ENCODE data around the gene ERC1. TPM values are rescaled to one million over a fixed set of nuclear protein-coding genes. Genes with fewer than 3 reads are reported as not detected.

The ERC1 gene
- total and polyA plus RNA-seq, 2 donors (not counting 3 experiments of a cell fraction or from before 2014, with no cell fraction given) = 11.7 to 66.1 TPM

DNA sequence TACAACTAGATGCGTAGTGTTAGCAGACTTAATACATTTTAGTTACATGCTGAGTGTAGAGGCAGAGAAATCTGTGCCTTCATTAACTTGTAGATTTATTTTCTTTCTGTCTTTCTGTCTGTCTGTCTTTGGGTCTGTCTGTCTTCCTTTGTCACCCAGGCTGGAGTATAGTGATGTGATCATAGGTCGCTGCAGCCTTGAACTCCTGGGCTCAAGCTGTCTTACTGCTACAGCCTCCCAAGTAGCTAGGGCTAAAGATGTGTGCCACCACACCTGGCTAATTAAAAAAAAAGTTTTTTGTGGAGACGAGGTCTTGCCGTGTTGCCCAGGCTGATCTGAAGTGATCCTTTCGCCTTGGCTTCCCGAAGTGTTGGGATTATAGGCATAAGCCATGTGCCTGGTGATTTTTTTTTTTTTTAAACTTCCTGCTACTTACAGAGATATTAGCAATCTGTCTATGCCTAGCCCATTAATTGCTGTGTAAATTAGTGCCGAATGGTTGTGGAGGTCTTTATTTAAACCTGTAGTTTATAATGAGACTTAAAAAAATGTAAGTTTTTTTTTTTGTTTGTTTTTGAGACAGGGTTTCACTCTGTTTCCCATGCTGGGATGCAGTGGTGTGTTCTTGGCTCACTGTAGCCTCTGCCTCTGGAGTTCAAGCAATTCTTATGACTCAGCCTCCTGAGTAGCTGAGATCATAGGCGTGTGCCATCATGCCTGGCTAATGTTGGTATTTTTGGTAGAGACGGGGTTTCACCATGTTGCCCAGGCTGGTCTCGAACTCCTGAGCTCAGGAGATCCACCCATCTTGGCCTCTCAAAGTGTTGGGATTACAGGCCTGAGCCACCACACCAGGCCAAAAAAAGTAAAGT is 22.8 kb downstream of the ERC1 start:
- H3K4me3 ChIP-seq (replicated peaks in 1 of 3; ENCODE audit: insufficient read depth in 1 of 3, low read depth in 1 of 3, low read length in 3 of 3) = no peak overlapping the region
- ChIA-PET POLR2A (no interaction called here), CTCF (interaction anchor here (0.8 to 3.3 kb wide), 6 partner anchors 13 to 82 kb away, joined by 3 to 14 read pairs (median 4); partner anchors contain the start of gene RAD52)
- DNase-seq (ENCODE audit: low read depth, low spot score) = peak; percentile 64
- peaks cover 2% of the 10 kb centered on the region for H3K9me1 ChIP-seq (replicated peaks; ENCODE audit: control insufficient read depth, extremely low read depth, insufficient read depth, low read length)
- no peaks in the 10 kb centered on the region for H3K36me3 ChIP-seq (ENCODE audit: control insufficient read depth in 2 of 2, extremely low read depth in 1 of 2, insufficient read depth in 2 of 2, low read length in 2 of 2)
- H3K9me3 ChIP-seq (replicated peaks; ENCODE audit: control insufficient read depth, insufficient read depth, low read length) = no peaks in the 10 kb centered on the region
- FAIRE-seq = peak; percentile 66
- dilution Hi-C loops (cut with MboI; ENCODE audit: extremely low pct_ligation_motif_present, low sequenced_read_pairs) = no loop called here
- no peak overlapping the region for H3K4me2 ChIP-seq (ENCODE audit: insufficient read depth, low read length)
- TF ChIP-seq EZH2 (IDR thresholded peaks at IDR 0.05; ENCODE audit: borderline replicate concordance, low read depth, low read length, severe bottlenecking) (no peak), FOS (IDR thresholded peaks at IDR 0.05; ENCODE audit: borderline replicate concordance, insufficient read depth, low read length) (peak; percentile 54), POLR2A (IDR thresholded peaks at IDR 0.05; ENCODE audit: low read depth, low read length) (no peak), JUN (IDR thresholded peaks at IDR 0.05; ENCODE audit: borderline replicate concordance, insufficient read depth, insufficient read length, low read depth) (peak; percentile 38)
- H3K27me3 ChIP-seq (ENCODE audit: control insufficient read depth in 2 of 2, insufficient read depth in 2 of 2, low read length in 2 of 2) = no peaks in the 10 kb centered on the region
- H3K27ac ChIP-seq (ENCODE audit: insufficient read depth, low read depth, low read length) = peak overlapping the region; percentile 57
- peak overlapping the region; percentile 48 for H2AFZ ChIP-seq (ENCODE audit: low read depth, low read length)
- no peak overlapping the region for H3K9ac ChIP-seq (replicated peaks; ENCODE audit: extremely low read depth, insufficient read depth, low read length)
- peaks cover 11% of the 10 kb centered on the region for H3K4me1 ChIP-seq (ENCODE audit: control insufficient read depth, extremely low read depth, insufficient read depth, low read length)
- H3K79me2 ChIP-seq (ENCODE audit: control insufficient read depth, insufficient read depth, low read length) = peaks cover 7% of the 10 kb centered on the region
- BruUV-seq (replicated peaks) = no TSS peak
- H4K20me1 ChIP-seq (replicated peaks; ENCODE audit: control insufficient read depth, extremely low read depth, insufficient read depth, low read length) = no peaks in the 10 kb centered on the region
- intact Hi-C loops (cut with micrococcal nuclease) = no loop called here

- H3K9me3 ChIP-seq (replicated peaks; ENCODE audit: control insufficient read depth, insufficient read depth, low read length) = no peaks in the 10 kb centered on the region
- no peak overlapping the region for H3K4me3 ChIP-seq (replicated peaks in 1 of 3; ENCODE audit: insufficient read depth in 1 of 3, low read depth in 1 of 3, low read length in 3 of 3)
- intact Hi-C loops (cut with micrococcal nuclease) (no loop called here), dilution Hi-C loops (cut with MboI; ENCODE audit: extremely low pct_ligation_motif_present, low sequenced_read_pairs) (no loop called here)
- peaks cover 2% of the 10 kb centered on the region for H3K4me1 ChIP-seq (ENCODE audit: control insufficient read depth, extremely low read depth, insufficient read depth, low read length)
- H2AFZ ChIP-seq (ENCODE audit: low read depth, low read length) = no peak overlapping the region
- H3K36me3 ChIP-seq (ENCODE audit: control insufficient read depth in 2 of 2, extremely low read depth in 1 of 2, insufficient read depth in 2 of 2, low read length in 2 of 2) = no peaks in the 10 kb centered on the region
- CTCF ChIA-PET = interaction anchor here (1.1 kb wide), 1 partner anchor 34 kb away, joined by 3 read pairs; no protein-coding TSS in a partner anchor
- POLR2A ChIA-PET = no interaction called here
- no peaks in the 10 kb centered on the region for H4K20me1 ChIP-seq (replicated peaks; ENCODE audit: control insufficient read depth, extremely low read depth, insufficient read depth, low read length)
- no TSS peak for BruUV-seq (replicated peaks)
- no peak for DNase-seq (ENCODE audit: low read depth, low spot score)
- H3K9ac ChIP-seq (replicated peaks; ENCODE audit: extremely low read depth, insufficient read depth, low read length) = no peak overlapping the region
- no peak for FAIRE-seq
- no peaks in the 10 kb centered on the region for H3K27me3 ChIP-seq (ENCODE audit: control insufficient read depth in 2 of 2, insufficient read depth in 2 of 2, low read length in 2 of 2)
- no peak overlapping the region for H3K27ac ChIP-seq (ENCODE audit: insufficient read depth, low read depth, low read length)
- TF ChIP-seq, protein P1, sequence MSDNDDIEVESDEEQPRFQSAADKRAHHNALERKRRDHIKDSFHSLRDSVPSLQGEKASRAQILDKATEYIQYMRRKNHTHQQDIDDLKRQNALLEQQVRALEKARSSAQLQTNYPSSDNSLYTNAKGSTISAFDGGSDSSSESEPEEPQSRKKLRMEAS (IDR thresholded peaks at IDR 0.05; ENCODE audit: insufficient read depth, insufficient read length) = no peak
- TF ChIP-seq, protein P2, sequence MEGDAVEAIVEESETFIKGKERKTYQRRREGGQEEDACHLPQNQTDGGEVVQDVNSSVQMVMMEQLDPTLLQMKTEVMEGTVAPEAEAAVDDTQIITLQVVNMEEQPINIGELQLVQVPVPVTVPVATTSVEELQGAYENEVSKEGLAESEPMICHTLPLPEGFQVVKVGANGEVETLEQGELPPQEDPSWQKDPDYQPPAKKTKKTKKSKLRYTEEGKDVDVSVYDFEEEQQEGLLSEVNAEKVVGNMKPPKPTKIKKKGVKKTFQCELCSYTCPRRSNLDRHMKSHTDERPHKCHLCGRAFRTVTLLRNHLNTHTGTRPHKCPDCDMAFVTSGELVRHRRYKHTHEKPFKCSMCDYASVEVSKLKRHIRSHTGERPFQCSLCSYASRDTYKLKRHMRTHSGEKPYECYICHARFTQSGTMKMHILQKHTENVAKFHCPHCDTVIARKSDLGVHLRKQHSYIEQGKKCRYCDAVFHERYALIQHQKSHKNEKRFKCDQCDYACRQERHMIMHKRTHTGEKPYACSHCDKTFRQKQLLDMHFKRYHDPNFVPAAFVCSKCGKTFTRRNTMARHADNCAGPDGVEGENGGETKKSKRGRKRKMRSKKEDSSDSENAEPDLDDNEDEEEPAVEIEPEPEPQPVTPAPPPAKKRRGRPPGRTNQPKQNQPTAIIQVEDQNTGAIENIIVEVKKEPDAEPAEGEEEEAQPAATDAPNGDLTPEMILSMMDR (IDR thresholded peaks at IDR 0.05; ENCODE audit: extremely low read depth in 1 of 2, insufficient read depth in 1 of 2, low read depth in 1 of 2, low read length in 2 of 2) = no peak
- TF ChIP-seq GATA2 (IDR thresholded peaks at IDR 0.05; ENCODE audit: insufficient read depth, insufficient read length, low read depth, low read length) (no peak), FOS (IDR thresholded peaks at IDR 0.05; ENCODE audit: borderline replicate concordance, insufficient read depth, low read length) (no peak), EZH2 (IDR thresholded peaks at IDR 0.05; ENCODE audit: borderline replicate concordance, low read depth, low read length, severe bottlenecking) (no peak), POLR2A (IDR thresholded peaks at IDR 0.05; ENCODE audit: low read depth, low read length) (no peak), MYC (IDR thresholded peaks at IDR 0.05; ENCODE audit: low read depth, low read length) (no peak), POLR2AphosphoS5 (IDR thresholded peaks at IDR 0.05; ENCODE audit: insufficient read depth, low read depth, low read length) (no peak), JUN (IDR thresholded peaks at IDR 0.05; ENCODE audit: borderline replicate concordance, insufficient read depth, insufficient read length, low read depth) (no peak)
- H3K9me1 ChIP-seq (replicated peaks; ENCODE audit: control insufficient read depth, extremely low read depth, insufficient read depth, low read length) = peaks cover 3% of the 10 kb centered on the region
- H3K4me2 ChIP-seq (ENCODE audit: insufficient read depth, low read length) = no peak overlapping the region
- peaks cover 1% of the 10 kb centered on the region for H3K79me2 ChIP-seq (ENCODE audit: control insufficient read depth, insufficient read depth, low read length)
Observed at GRCh38 chr12:1019283-1019682, 28.3 kb downstream of the ERC1 start.
